Esophagus muscularis mucosa (tissue), 3 donors: ENCODE measurements around the gene OR6K6.

ENCODE experiments used
- CTCF ChIP-seq, 3 experiments: fragments of 200-600 bp in 2 of 3; fragments of 450-650 bp in 1 of 3; sonication (generic) in 2 of 3; IDR thresholded peaks; one replicate each; pipeline ENCODE4 v1.5.1; 2017 to 2019; ENCODE audit warnings: antibody characterized with exemption in 3 of 3, mild to moderate bottlenecking in 2 of 3, moderate library complexity in 1 of 3
- POLR2A ChIP-seq: fragments of 450-650 bp; IDR thresholded peaks from one replicate; pipeline ENCODE4 v1.6.1; 2017; ENCODE audit warnings: antibody characterized with exemption, moderate library complexity, mild to moderate bottlenecking, low read depth

DNA sequence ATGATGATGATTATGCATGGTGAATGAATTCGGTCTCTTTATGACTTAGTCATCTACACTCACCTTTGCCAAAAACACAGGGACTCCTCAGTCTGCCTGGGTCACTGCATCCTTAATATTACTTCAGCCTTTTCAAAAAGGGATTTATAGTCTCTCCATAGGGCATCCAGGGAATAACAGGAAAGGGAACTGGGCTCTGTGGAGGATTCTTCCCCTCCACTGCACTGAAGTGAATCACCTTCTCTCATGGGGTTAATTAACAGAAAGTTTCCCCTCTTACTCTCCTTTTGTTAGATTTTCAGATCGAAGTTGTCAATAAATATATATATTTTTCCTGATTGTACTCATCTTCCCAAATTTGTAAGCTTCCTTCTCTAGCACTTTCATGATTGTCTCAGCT, 33.9 kb upstream of the OR6K6 start, which contains the start of gene OR6K3:
- TF ChIP-seq CTCF (IDR thresholded peaks at IDR 0.05): no peak
- no peak for TF ChIP-seq POLR2A
